ENCODE data around the gene CAMK4. TPM values are rescaled to one million over a fixed set of nuclear protein-coding genes. Genes with fewer than 3 reads are reported as not detected.
"Not testable (repeated sequence)": the region's sequence is repeated elsewhere in the genome, so short reads cannot be mapped to it uniquely, and the experiment has no call there.

Gene CAMK4
- total and polyA plus RNA-seq, 8 donors: 1.0 to 18.3 (median 14.8) TPM

DNA sequence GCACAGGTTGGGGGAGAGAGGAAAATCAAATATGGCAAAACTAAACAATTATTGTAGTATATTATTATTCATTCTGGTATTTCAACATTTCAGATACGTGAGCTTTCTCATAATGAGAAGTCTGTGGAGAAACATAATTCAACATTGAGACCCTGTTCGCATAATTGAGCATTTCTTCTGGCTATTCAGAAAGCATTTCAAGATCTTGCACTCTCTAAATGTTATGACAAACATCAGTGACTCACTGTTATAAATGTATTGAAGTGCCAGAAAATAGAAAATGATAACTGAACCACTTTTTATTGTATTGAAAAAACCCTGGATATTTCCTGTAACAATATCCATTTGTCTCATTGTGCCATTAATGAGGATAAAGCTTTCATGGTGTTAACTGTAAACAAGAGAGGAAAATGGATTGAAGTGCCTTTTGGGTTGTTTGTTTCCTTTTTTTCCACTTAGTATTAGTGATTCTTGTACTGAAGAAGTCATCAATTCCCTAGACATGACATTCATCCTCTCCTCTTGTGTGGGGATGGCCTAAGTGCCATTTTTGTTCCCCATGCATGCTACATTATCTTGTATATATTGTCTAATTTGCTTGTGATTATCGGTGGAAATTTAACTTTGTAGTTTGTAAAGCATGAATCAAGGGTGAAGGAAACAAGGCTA is 124.6 kb downstream of the CAMK4 start:
- intact Hi-C loops (cut with DNase I): no loop called here
- Histone ChIP-seq H3K36me3 (no peaks in the 10 kb centered on the region), H3K27ac (no peak overlapping the region), H3K27me3 (no peaks in the 10 kb centered on the region), H3K4me3 (no peak overlapping the region), H3K4me1 (no peaks in the 10 kb centered on the region), H3K9me3 (no peaks in the 10 kb centered on the region)
- TF ChIP-seq CTCF (IDR thresholded peaks at IDR 0.05): no peak
- DNase-seq (no peak), ATAC-seq (no peak)

DNA sequence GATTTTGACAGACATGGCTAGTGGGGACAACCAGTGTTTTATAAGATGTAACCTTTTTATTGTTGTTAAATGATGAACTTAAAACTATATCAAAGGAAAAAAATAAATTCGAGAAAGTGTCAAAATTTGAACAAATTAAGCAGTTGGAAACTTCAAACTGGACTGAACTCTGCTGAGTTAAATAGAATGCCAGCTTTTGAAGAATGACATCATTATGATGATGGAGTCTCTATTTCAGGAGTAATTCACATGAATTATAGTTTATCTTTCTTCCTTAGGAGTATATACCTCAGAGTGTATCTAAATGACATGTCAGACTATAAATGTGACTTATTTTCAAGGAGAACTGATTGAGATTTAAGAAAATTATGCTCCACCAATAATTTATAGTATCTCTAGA is 125.2 kb downstream of the CAMK4 start:
- no peak for DNase-seq
- intact Hi-C loops (cut with DNase I): no loop called here
- Histone ChIP-seq H3K9me3 (no peaks in the 10 kb centered on the region), H3K36me3 (no peaks in the 10 kb centered on the region), H3K27ac (no peak overlapping the region), H3K4me1 (no peaks in the 10 kb centered on the region), H3K4me3 (no peak overlapping the region), H3K27me3 (no peaks in the 10 kb centered on the region)
- no peak for TF ChIP-seq CTCF (IDR thresholded peaks at IDR 0.05)
- ATAC-seq: no peak

- no peaks in the 10 kb centered on the region for H3K4me1 ChIP-seq
- H3K9me3 ChIP-seq: no peaks in the 10 kb centered on the region
- intact Hi-C loops (cut with DNase I): no loop called here
- DNase-seq (no peak), ATAC-seq (no peak)
- no peaks in the 10 kb centered on the region for H3K36me3 ChIP-seq
- H3K4me3 ChIP-seq: no peak overlapping the region
- TF ChIP-seq CTCF (IDR thresholded peaks at IDR 0.05): no peak
- no peak overlapping the region for H3K27ac ChIP-seq
- H3K27me3 ChIP-seq: no peaks in the 10 kb centered on the region
Observed at GRCh38 chr5:111353035-111353434, 128.9 kb downstream of the CAMK4 start.

DNA sequence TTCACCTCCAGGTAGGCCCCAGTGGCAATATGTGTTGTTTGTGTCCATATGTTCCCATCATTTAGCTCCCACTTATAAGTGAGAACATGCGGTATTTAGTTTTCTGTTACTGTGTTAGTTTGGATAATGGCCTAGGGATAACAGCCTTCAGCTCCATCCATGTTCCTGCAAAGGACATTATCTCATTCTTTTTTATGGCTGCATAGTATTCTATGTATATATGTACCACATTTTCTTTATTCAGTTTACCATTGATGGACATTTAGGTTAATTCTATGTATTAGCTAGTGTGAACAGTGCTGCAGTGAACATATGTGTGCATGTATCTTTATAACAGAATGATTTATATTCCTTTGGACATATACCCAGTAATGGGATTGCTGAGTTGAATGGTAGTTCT is 134.5 kb downstream of the CAMK4 start:
- H3K4me1 ChIP-seq; DNase-seq; H3K36me3 ChIP-seq; H3K4me3 ChIP-seq; intact Hi-C loops (cut with DNase I); H3K9me3 ChIP-seq; H3K27ac ChIP-seq; ATAC-seq; H3K27me3 ChIP-seq: not testable (repeated sequence)

- intact Hi-C loops (cut with DNase I): no loop called here
- no peak for TF ChIP-seq CTCF (IDR thresholded peaks at IDR 0.05)
Observed at GRCh38 chr5:111360173-111360572, 136.0 kb downstream of the CAMK4 start.

DNA sequence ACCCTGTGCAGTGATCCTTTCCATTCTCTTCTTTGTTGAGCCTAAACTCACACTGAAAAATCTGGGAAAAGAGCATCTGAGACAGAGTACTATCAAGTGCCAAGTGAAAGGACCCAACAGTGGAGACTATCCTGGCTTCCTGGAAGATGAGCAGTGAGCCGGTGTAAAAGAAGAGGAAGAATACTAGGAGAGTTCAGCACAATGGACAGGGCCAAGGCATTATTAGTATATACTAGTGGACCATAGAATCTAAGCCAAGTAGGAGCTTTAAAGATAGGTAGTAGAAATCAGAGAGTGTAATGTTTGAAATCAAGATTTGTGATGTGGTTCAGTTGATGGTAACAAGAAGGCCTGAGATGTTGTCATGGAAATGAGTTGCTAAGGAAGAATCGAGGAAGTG is 140.8 kb downstream of the CAMK4 start:
- ATAC-seq (no peak), DNase-seq (peak in 2 of 4 donors; percentile 4 to 5)
- intact Hi-C loops (cut with DNase I): no loop called here
- Histone ChIP-seq H3K4me3 (no peak overlapping the region), H3K27me3 (no peaks in the 10 kb centered on the region), H3K9me3 (no peaks in the 10 kb centered on the region), H3K36me3 (no peaks in the 10 kb centered on the region), H3K27ac (no peak overlapping the region), H3K4me1 (no peaks in the 10 kb centered on the region)
- no peak for TF ChIP-seq CTCF (IDR thresholded peaks at IDR 0.05)

More at GRCh38 chr5:111360173-111360572, 136.0 kb downstream of the CAMK4 start:
- H3K9me3 ChIP-seq: no peaks in the 10 kb centered on the region
- DNase-seq (no peak), ATAC-seq (no peak)
- no peaks in the 10 kb centered on the region for H3K4me1 ChIP-seq
- no peak overlapping the region for H3K27ac ChIP-seq
- no peak overlapping the region for H3K4me3 ChIP-seq
- H3K27me3 ChIP-seq: no peaks in the 10 kb centered on the region
- no peaks in the 10 kb centered on the region for H3K36me3 ChIP-seq
